Esophagus squamous epithelium (tissue), 5 donors: ENCODE data around the gene SPTBN5. TPM values are rescaled to one million over a fixed set of nuclear protein-coding genes. Genes with fewer than 3 reads are reported as not detected.

Experiments used
- DNase-seq: peaks from one replicate; lab custom pipeline; 2025; lab: John Stamatoyannopoulos, UW
- H3K27ac ChIP-seq, 4 donors: fragments of 200-600 bp; sonication (generic); one replicate each; pipeline ENCODE4 v1.5.1; 2016 to 2019; ENCODE audit warnings: mild to moderate bottlenecking in 1 of 4
- H3K27me3 ChIP-seq, 4 donors: fragments of 200-600 bp; sonication (generic); 1 replicate in 3 of 4; 2 replicates in 1 of 4; pipeline versions ENCODE4 v1.5.1 to v1.6.0; 2017 to 2021; ENCODE audit warnings: antibody characterized with exemption in 1 of 4
- H3K36me3 ChIP-seq, 3 donors: fragments of 200-600 bp; sonication (generic); one replicate each; pipeline ENCODE4 v1.5.1; 2016 to 2019
- H3K4me1 ChIP-seq, 3 donors: fragments of 200-600 bp; sonication (generic); one replicate each; pipeline ENCODE4 v1.5.1; 2017 to 2019
- H3K4me3 ChIP-seq, 4 donors: fragments of 200-600 bp; sonication (generic); 1 replicate in 3 of 4; 2 replicates in 1 of 4; pipeline ENCODE4 v1.5.1; 2016 to 2019; ENCODE audit warnings: mild to moderate bottlenecking in 2 of 4, moderate library complexity in 1 of 4
- H3K9me3 ChIP-seq, 3 donors: fragments of 200-600 bp; sonication (generic); one replicate each; pipeline ENCODE4 v1.5.1; 2016 to 2019
- POLR2A ChIP-seq, 4 donors: fragments of 450-650 bp; IDR thresholded peaks; one replicate each; pipeline ENCODE4 v1.6.1; 2017; ENCODE audit warnings: antibody characterized with exemption in 4 of 4, mild to moderate bottlenecking in 4 of 4, moderate library complexity in 3 of 4
- WGBS, 2 donors: methylation state at CpG; one replicate each; pipeline ENCODE4 v1.1.5; 2018; 5-methylcytosine and 5-hydroxymethylcytosine counted together
- intact Hi-C: fragments of 100-400 bp; cut with DNase I; formaldehyde crosslinking; loops from one replicate; pipeline ENCODE4 v1.15.0; 2022
- total RNA-seq, 4 donors: library from RNA; depleted of rRNA; stranded (reverse); fragments of >200 nt; gene quantifications; one replicate each; pipeline ENCODE4 v1.1.0, GENCODE V29; 2016
- TF ChIP-seq, protein P1 (sequence below), 6 experiments: fragments of 450-650 bp in 4 of 6; fragments of 200-600 bp in 2 of 6; sonication (generic) in 2 of 6; IDR thresholded peaks; one replicate each; pipeline ENCODE4 v1.5.1; 2016 to 2019; ENCODE audit warnings: antibody characterized with exemption in 6 of 6, mild to moderate bottlenecking in 4 of 6, moderate library complexity in 4 of 6
- donor health status: DM: yes; HTN: yes; CAD: no.

Gene SPTBN5
- total RNA-seq, 4 donors from 2014 or later = 1.9 to 4.4 (median 3.4) TPM

- no peaks in the 10 kb centered on the region for H3K27me3 ChIP-seq
- H3K9me3 ChIP-seq = no peaks in the 10 kb centered on the region
- 96% methylated on average over 5 of the region's 9 CpGs; no CpG with 5 or more reads in 1 of the 2 donors for WGBS, 2 donors
- peaks cover 0 to 9% (median 0%) of the 10 kb centered on the region in 3 donors for H3K4me1 ChIP-seq
- intact Hi-C loops = no loop called here
- no peak overlapping the region for H3K4me3 ChIP-seq
- no peak for DNase-seq
- no peak overlapping the region for H3K27ac ChIP-seq
- peaks cover 64 to 100% (median 64%) of the 10 kb centered on the region in 3 donors for H3K36me3 ChIP-seq
- TF ChIP-seq, protein P1, sequence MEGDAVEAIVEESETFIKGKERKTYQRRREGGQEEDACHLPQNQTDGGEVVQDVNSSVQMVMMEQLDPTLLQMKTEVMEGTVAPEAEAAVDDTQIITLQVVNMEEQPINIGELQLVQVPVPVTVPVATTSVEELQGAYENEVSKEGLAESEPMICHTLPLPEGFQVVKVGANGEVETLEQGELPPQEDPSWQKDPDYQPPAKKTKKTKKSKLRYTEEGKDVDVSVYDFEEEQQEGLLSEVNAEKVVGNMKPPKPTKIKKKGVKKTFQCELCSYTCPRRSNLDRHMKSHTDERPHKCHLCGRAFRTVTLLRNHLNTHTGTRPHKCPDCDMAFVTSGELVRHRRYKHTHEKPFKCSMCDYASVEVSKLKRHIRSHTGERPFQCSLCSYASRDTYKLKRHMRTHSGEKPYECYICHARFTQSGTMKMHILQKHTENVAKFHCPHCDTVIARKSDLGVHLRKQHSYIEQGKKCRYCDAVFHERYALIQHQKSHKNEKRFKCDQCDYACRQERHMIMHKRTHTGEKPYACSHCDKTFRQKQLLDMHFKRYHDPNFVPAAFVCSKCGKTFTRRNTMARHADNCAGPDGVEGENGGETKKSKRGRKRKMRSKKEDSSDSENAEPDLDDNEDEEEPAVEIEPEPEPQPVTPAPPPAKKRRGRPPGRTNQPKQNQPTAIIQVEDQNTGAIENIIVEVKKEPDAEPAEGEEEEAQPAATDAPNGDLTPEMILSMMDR (IDR thresholded peaks at IDR 0.05) = no peak
- TF ChIP-seq POLR2A (IDR thresholded peaks at IDR 0.05) = no peak
These were observed 77.1 kb downstream of the SPTBN5 start for GRCh38 chr15:41816788-41817187.

GRCh38 chr15:41814534-41814933 lies 79.3 kb downstream of the SPTBN5 start:
- intact Hi-C loops = no loop called here
- H3K4me3 ChIP-seq = no peak overlapping the region

GRCh38 chr15:41813426-41813825 lies 80.4 kb downstream of the SPTBN5 start:
- intact Hi-C loops = no loop called here
- DNase-seq = no peak
- H3K27me3 ChIP-seq = no peaks in the 10 kb centered on the region
- WGBS, 2 donors = 83 to 91% methylated on average over 6 to 8 of the region's 8 CpGs
- no peaks in the 10 kb centered on the region for H3K9me3 ChIP-seq
- H3K4me1 ChIP-seq = peaks cover 0 to 31% (median 9%) of the 10 kb centered on the region in 3 donors
- no peak overlapping the region for H3K4me3 ChIP-seq
- no peak overlapping the region for H3K27ac ChIP-seq
- peaks cover 34 to 78% (median 46%) of the 10 kb centered on the region in 3 donors for H3K36me3 ChIP-seq
- no peak for TF ChIP-seq POLR2A (IDR thresholded peaks at IDR 0.05)
- TF ChIP-seq, protein P1 (IDR thresholded peaks at IDR 0.05) = no peak

More at GRCh38 chr15:41814534-41814933, 79.3 kb downstream of the SPTBN5 start:
- Histone ChIP-seq H3K36me3 (peaks cover 45 to 86% (median 51%) of the 10 kb centered on the region in 3 donors), H3K4me1 (peaks cover 0 to 23% (median 9%) of the 10 kb centered on the region in 3 donors), H3K27me3 (no peaks in the 10 kb centered on the region), H3K9me3 (no peaks in the 10 kb centered on the region), H3K27ac (no peak overlapping the region)
- 87 to 90% methylated on average over 4 to 5 of the region's 5 CpGs for WGBS, 2 donors
- no peak for DNase-seq
- TF ChIP-seq POLR2A (IDR thresholded peaks at IDR 0.05) = no peak
- TF ChIP-seq, protein P1 (IDR thresholded peaks at IDR 0.05) = no peak

DNA sequence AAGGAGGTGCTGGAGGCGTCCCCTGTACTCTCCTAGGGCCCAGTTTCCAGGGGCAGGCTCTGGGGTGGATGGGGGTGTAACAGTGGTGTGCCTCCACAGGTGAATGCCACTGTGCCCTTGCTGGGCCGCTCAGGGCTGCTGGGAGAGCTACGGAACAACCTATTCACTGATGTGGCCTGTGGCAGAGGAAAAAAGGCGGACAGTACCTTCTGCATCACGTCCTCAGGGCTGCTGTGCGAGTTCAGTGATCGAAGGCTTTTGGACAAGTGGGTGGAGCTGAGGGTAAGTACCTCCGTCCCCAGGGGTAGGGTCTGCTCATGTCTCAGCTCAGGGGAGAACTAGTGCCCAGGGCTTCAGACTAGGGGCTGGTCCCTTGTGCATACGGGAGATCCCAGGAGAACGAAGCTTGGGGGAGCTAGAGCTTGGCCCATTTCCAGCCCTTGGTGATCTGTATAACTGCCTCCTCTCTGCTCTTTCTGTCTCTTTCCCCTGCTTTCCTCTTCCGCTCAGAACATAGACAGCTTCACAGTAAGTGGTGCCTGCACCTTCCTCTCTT lies 81.0 kb downstream of the SPTBN5 start:
- no peak for DNase-seq
- Histone ChIP-seq H3K36me3 (peaks cover 29 to 77% (median 40%) of the 10 kb centered on the region in 3 donors), H3K27me3 (no peaks in the 10 kb centered on the region), H3K4me3 (no peak overlapping the region), H3K9me3 (no peaks in the 10 kb centered on the region), H3K4me1 (peaks cover 0 to 31% (median 9%) of the 10 kb centered on the region in 3 donors), H3K27ac (no peak overlapping the region)
- 76 to 84% methylated on average over 9 to 10 of the region's 11 CpGs for WGBS, 2 donors
- no peak for TF ChIP-seq POLR2A (IDR thresholded peaks at IDR 0.05)
- TF ChIP-seq, protein P1 (IDR thresholded peaks at IDR 0.05) = no peak
- intact Hi-C loops = no loop called here

DNA sequence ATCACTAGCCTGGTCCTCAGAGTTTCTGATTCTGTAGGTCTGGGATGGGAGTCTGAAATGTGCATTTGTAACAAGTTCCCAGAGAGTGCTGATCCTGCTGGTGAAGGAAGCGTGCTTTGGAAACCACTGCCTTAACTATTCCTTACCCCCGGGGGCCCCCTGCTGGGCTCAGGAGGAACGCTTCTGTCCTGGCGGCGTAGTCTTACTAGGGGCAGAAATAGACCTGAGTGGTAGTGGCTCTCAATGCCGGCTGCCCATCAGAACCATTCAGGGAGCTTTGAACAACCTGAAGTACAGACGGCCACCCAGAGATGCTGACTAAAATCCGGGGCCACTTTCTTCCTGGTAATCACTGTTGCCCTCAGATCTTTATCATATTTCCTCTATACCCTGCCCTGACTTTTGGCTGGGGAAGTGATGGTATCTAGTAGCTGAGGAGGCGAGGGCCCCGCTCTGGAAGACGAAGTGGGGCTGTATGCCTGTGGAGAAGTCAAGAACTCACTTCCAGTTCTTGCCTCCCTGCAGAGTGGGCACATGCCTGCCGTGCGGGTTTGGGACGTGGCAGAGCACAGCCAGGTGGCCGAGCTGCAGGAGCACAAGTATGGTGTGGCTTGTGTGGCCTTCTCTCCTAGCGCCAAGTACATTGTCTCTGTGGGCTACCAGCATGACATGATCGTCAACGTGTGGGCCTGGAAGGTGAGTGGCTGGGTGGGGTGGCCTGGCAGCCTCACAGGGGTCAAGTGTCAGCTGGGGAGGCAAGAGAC lies 82.2 kb downstream of the SPTBN5 start:
- peaks cover 5 to 43% (median 18%) of the 10 kb centered on the region in 3 donors for H3K4me1 ChIP-seq
- intact Hi-C loops = loop anchor here (2.0 kb wide), 1 partner anchor 37 kb away; the partner anchor contains the start of gene MAPKBP1
- no peaks in the 10 kb centered on the region for H3K27me3 ChIP-seq
- H3K4me3 ChIP-seq = no peak overlapping the region
- TF ChIP-seq, protein P1 (IDR thresholded peaks at IDR 0.05) = peak; percentile 80 to 94 (median 90)
- no peak for TF ChIP-seq POLR2A (IDR thresholded peaks at IDR 0.05)
- WGBS, 2 donors = 7 to 29% methylated on average over 5 to 8 of the region's 18 CpGs
- H3K9me3 ChIP-seq = no peaks in the 10 kb centered on the region
- H3K36me3 ChIP-seq = peaks cover 16 to 65% (median 28%) of the 10 kb centered on the region in 3 donors
- peak; percentile 14 for DNase-seq
- H3K27ac ChIP-seq = peak overlapping the region in 1 of 4 donors; percentile 54
